ENCODE results near the gene GSTT2B.
A peak's percentile ranks its signal among the peaks of the same experiment; 100 is the strongest.
"Not testable (repeated sequence)": the region's sequence is repeated elsewhere in the genome, so short reads cannot be mapped to it uniquely, and the experiment has no call there.

Gene GSTT2B

DNA sequence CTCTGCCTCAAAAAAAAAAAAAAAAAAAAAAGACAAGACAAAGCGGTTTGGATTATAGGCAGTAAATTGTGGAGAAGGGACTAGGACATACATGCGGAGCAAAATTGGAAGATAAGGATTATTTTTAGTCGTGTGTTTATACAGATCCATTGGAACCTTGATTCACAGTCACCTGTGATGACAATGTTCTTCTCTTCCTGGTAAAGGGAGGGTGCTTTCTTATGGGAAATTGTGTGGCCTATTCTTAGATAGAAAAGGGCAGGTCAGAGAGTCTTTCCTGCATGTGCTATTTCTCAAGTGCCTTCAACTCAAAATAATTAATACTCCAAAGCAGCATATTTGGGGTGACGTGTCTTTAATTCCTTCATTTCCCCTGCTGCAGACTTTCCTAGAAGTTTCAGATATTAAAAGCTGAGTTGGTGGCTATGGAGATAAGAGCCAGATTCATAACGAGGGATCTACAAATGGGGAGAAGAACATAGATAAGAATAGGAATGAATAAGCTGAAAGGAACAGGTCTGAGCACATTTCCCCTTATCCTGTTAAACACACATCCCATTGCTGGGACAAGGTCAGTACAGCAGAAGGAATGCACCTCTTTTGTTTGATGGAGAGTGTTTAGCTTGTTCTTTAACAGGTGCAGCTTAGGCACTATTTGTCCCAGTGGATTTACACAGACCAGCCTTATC is 22.5 kb downstream of the GSTT2B start:
- no peak for DNase-seq

DNA sequence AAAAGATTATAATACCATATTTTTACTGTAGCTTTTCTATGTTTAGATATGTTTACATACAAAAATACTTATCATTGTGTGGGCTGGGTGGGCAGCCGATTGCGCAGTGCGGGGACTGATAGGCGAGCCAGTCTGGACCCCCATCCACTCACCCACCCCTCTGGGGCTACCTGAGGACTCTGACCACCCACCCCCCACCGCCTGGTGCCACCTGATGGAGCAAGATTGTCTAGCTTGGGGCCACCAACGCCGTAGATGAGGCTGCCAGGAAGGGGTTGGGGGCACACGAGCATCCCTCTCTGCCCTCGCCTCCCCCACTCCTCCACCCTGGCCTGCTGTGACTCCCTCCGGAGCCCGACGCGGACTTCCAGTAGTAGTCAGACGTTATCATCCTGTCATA is 34.4 kb downstream of the GSTT2B start:
- no peak for DNase-seq

DNA sequence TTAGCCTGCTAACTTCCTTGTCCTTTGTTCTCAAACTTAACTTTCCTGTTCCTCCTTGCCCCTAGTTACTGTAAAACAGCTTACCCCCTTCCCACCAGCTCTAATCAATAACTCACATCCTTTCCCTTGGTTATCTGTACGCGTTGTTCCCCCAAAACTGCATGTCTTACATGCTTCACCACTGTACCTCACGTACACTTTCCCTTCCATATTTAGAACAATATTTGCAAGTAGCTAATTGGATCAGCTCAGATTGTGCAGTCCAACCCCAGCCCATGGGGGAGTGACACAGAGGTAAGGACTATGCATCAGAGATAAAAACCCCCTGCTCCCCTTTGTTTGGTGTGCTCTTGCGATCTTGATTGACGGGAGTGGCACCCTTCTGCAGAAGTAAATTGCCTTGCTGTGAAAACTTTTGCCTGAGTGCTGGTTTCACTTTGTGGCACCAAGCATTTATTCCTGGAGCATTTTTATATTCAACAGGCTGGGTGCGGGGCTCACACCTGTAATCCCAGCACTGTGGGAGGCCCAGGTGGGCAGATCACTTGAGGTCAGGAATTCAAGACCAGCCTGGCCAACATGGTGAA is 35.9 kb downstream of the GSTT2B start:
- DNase-seq: no peak

- no peak for DNase-seq
Observed at GRCh38 chr22:23922921-23923320, 38.1 kb downstream of the GSTT2B start.

- not testable (repeated sequence) for DNase-seq
Observed at GRCh38 chr22:23921586-23922201, 39.3 kb downstream of the GSTT2B start.

GRCh38 chr22:23920267-23920611 is 40.8 kb downstream of the GSTT2B start:
- DNase-seq: not testable (repeated sequence)

GRCh38 chr22:23915290-23915689 is 45.7 kb downstream of the GSTT2B start:
- DNase-seq: no peak

GRCh38 chr22:23913661-23914353 is 47.2 kb downstream of the GSTT2B start:
- DNase-seq: peak; percentile 99

DNA sequence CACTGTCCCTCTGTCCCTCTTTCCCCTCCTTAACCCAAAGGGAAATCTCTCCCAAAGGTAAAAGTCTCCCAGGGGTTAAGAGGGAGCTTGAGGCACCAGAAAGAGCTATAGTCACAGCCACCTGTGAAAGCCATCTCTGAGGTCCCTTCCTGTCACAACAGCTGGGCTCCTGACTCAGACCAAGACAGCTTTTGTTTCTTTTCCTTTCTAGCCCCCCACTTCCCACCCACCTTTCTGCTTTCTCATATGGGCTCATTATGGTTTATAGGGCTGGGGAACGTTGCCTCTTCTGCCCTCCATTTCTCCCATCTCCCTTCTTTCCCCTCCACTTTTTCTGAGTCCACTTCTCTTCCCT is 47.7 kb downstream of the GSTT2B start:
- no peak for DNase-seq

DNA sequence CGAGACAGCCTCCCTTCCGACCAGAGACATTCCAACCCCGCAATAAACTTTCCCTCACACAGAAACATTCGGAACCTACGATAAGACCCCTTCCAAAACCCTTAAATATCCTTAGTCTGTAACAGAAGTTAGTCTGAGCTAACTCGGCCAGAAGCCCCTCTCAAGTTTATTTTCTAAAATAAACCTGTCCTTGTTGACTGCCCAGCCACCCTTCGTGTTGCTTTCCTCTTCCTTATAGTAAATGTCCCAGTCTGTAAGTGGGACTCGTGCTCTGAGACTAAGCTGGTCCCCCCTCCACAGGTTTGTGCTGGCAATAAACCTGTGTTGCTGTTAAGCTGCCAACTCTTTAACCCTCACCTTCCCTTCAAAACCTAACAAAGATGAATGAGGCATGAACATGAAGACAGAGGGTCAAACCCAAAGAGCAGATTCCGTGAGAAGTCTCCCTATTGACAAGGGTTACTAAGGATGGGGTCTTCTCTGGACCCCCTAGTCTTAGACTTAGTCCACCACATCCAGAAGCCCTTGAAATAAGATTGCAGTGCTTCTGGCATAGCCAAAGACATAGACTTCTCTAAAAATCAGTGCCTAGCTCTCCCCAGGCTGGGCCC is 48.6 kb downstream of the GSTT2B start:
- no peak for DNase-seq

DNA sequence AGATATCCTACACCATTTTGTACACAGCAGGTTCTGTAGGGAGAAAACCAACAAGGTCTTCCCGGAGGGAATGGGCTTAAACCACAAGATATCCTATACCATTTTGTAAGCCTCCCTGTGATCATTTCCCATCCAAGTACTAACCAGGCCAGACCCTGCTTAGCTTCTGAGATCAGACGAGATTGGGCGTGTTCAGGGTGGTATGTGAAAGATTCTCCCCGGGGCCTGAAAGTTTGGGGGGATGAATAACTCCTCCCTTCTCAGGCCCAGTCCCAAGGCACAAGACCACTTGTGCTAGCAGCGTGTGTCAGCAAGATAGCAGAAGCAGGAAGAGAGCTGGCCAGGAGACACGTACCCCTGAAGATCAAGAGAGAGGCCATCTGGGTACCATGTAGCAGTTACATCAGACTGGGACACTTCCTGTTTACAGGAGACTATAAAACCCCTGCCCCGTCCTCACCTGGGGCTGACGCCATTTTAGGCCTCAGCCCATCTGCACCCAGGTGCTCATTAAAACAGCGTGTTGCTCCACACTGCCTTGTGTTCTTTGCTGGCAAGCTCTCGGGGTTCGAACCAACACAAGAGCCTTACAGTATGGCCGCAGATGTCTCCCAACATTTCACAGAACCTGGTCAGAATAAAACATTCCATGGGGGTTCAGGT is 49.5 kb downstream of the GSTT2B start:
- no peak for DNase-seq

GRCh38 chr22:23910496-23911190 is 50.4 kb downstream of the GSTT2B start:
- no peak for DNase-seq

DNA sequence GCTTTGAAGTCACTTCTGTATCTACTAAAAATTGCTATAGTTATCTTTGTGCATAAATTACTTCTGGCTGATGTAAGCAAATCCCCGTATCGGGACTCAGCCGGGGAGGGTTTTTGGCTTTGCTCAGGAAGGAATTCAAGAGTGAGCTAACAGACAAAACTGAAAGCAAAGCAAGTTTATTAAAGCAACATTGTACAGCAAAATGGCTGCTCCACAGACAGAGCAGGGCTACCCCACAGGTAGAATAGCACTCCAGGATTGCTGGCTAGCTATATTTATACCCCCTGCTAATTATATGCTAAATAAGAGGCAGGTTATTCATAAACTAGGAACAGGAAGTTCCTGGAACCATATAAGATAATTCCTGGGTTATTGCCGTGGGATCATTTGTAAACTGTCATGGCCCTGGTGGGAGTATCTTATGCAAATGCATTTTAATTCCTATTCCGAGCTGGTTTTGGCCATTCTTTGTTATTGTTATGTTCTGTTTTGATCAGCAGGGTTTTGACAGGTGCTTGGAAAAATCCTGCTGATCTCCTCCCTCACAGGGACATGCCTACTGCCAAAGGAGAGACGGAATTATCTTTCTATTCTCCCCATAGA is 51.6 kb downstream of the GSTT2B start:
- no peak for DNase-seq

GRCh38 chr22:23908587-23909205 is 52.3 kb downstream of the GSTT2B start:
- no peak for DNase-seq

DNA sequence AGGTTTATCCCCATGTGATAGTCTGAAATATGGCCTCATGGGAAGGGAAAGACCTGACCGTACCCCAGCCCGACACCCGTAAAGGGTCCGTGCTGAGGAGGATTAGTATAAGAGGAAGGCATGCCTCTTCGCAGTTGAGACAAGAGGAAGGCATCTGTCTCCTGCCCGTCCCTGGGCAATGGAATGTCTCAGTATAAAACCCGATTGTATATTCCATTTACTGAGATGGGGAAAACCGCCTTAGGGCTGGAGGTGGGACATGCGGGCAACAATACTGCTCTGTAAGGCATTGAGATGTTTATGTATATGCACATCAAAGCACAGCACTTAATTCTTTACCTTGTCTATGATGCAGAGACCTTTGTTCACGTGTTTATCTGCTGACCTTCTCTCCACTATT is 53.6 kb downstream of the GSTT2B start:
- DNase-seq: not testable (repeated sequence)
